ENCODE data around the gene BCL7C.
A peak's percentile ranks its signal among the peaks of the same experiment; 100 is the strongest.
"Not testable (repeated sequence)": the region's sequence is repeated elsewhere in the genome, so short reads cannot be mapped to it uniquely, and the experiment has no call there.

The BCL7C gene

DNA sequence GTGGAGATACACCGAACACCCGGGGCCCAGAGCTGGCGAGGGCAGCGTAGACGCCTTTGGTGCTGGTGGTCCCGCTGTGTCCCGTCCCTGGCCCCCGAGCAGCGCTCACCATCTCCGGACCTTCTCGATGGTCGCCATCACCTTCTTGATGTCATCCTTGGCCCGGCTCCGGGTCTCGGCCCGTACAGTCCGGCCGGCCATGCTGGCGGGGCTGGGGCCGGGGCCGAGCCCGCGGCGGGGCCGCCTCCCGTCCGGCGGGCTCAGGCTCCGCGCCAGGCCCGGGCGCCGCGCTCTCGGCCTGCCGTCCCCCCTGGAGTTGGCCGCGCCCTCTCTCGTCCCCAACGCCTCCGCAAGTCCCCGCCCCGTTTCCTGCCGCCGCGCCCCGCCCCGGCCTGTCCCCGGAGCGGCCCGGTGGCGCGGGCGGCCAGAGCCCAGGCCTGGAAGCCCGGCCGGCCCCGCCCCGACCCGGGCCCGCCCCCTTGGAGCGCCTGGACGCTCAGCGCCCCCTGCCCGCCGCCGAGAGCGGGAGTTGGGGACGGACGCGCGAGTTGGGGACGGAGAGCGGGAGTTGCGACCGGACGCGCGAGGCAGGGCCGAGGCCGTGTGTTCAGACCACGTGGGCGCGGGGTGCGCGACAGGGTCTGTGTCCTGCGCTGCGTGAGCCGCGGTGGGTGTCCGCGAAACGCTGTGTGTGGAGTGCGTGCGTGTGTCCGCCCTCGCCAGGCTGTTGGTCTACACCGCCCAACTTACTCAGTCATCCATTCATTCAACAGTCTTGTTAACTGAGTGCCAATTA lies at the start of gene BCL7C:
TSS of gene BCL7C (minus strand) at position 334 of the 796 bp plus-strand sequence. CDS start at position 201, 133 bp downstream.
- peak; percentile 70 to 89 for DNase-seq

DNA sequence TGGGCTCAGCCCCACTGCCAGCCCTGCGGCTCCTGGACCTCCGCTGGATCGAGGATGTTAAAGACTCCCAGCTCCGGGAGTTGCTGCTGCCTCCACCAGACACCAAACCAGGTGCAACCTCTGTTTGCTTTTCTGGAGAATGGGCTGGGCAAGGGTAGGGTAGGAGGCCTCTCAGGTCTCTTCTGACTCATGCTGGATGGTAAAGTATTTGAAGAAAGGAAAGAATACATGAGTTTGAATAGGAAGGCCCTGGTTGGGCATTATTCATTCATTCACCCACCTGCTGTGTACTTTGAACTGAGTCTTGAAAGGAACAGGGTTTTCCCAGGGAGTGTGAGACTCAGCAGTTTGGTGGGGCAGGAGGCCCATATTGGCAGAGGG lies 48.5 kb upstream of the BCL7C start:
- no peak for DNase-seq

DNA sequence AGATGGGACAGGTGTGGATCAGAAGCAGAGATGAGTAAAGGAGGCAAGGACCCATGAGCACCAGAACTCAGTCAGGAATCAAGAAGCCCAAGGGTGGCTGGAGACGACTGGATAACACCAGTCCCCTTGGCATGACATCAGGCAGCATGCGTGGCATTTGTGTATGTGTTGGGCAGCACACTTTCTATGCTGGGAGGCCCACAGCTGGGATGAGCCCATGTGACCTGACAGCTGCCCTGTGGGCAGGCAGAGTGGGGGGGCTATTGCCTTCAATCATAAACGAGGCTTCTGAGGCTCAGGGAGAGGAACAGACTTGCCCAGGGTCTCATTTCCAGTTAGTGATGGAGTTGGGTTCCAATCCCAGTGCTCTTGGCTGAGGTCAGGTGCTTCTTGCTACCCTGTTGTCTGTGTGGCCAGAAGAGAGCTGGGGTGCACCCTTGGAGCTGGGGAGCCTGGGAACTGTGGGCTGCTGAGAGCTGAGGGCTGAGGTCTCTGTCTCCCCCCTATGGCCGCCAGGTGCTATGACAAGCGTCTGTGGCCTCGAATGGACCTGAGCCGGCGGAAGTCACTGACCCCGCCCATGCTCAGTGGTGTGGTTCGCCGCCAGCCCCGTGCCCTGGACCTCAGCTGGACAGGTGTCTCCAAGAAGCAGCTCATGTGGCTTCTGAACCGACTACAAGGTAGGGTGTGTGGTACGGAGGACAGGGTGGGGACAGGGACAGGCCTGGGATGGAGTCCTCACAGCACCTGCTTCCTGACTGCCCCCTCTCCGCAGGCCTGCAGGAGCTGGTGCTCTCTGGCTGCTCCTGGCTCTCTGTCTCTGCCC lies 47.9 kb upstream of the BCL7C start:
- DNase-seq = peak in 1 of 2 experiments; percentile 59

DNA sequence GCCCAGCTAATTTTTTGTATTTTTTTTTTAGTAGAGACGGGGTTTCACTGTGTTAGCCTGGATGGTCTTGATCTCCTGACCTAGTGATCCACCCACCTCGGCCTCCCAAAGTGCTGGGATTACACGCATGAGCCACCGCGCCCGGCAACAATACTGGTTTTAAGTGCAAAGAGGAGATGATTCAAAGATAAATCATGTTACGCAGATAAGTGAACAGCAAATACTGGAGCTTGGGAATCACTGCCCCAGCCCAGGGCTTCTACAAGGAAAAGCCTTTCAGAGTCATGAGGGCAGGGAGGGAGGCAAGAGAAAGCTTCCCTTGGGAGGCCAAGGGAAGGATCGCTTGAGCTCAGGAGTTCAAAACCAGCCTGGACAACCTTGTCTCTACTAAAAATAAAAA lies 45.7 kb upstream of the BCL7C start:
- DNase-seq = not testable (repeated sequence)

DNA sequence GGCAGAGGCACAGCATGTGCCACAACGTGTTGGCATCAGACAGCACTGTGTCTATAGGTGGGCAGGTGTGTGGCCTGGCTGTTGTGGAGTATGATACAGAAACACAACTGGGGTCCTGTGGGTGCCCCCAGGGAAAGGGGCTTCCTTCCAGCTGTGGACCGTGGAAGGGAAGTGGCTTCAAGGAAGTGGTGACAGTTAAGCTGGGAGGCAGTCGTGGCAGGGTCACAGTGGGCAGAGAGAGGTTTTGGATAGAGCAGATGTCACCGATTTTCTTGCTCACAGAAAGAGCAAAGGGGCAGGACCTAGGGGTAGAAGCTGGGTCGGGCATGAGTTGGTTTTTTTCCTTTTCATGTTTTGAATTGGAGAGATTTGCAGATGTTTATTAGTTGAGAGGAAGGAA lies 43.8 kb upstream of the BCL7C start:
- no peak for DNase-seq

DNA sequence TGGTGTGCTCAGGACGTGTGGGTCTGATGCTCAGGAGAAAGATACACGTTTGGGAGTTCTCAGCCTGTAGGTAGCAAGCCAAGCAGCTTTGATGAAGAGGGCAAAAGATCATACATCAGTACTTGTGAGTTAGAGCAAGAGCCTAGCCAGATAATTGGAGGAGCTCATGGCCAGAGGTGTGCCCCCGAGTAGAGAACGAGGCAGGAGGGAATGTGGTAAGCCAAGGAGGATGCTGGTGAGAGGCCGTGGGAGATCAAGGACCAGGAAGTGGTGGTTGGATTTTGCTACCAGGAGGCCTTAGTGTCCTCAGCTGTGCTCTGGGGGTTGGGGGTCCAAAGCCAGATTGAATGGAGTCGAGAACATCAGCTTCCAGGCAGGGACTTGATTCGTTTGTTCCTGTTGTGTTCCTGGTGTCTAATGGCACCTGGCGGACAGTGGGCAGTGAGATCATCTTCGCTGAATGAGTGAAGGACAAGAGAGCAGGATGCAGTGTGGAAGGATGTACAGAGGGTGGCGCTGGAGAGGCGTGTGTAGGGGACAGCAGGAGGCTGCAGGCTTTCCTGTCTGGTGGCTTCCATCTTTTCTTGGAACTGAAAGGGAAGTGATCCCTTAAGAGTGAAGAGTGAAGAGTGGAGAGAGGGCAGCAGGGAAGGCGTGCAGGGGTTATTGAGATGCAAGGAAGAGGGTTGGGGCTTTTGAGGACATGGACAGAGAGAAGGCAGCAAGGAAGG lies 41.1 kb upstream of the BCL7C start:
- peak in 1 of 2 experiments; percentile 28 for DNase-seq

DNA sequence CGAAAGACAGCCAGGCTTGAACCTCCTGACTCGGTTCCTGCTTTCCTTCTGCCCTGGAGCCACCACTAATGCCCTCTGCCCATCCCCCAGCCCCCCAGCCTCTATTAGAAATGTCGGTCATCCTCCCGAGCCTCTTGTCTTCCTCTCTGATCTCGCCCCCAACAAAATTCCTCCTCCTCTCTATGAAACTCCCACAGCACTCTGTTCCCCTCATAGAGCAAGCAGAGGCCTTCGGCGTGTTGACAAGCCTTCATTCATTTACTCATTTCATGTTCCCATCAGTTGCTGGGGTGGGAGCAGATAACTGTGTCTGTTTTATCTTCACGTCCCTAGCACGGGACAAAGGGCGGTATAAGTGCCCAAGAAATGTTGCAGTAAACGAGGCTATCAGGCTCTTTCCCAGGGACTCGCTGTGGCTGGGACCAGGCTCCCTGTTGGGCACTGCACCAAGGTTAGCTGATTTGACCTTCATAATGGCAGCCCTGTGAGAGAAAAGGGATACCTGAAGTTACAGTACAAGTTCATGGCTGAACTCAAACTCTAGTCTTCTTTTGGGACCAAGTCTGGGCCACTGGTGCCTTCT lies 37.3 kb upstream of the BCL7C start:
- DNase-seq = no peak

DNA sequence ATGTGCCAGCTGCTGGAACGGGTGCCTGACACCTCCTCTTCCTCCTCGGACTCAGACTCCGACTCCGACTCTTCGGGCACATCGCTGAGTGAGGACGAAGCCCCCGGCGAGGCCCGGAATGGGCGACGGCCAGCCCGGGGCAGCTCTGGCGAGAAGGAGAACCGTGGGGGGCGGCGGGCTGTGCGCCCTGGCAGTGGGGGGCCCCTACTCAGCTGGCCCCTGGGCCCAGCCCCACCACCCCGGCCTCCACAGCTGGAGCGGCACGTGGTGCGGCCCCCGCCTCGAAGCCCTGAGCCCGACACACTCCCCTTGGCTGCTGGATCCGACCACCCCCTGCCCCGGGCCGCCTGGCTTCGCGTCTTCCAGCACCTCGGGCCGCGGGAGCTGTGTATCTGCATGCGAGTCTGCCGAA lies 36.3 kb upstream of the BCL7C start:
- no peak for DNase-seq

DNA sequence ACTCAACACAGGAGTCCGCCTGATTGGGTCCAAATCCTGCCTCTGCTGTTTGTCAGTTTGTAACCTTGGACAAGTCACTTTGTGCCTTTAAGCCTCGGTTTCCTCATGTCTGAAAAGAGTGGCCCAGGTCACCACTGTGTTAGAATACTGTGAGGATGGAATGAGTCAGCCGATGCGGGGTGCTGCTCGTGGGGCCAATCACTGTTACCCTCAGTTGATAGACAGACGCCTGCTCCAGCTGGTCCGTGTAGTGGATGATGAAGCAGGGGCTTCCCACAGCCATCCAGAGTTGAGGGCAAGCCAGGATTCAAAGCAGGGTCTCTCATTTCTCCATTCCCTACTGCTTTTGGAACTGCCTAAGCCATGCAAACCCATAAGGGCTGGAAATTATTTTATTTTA lies 35.3 kb upstream of the BCL7C start:
- no peak for DNase-seq

DNA sequence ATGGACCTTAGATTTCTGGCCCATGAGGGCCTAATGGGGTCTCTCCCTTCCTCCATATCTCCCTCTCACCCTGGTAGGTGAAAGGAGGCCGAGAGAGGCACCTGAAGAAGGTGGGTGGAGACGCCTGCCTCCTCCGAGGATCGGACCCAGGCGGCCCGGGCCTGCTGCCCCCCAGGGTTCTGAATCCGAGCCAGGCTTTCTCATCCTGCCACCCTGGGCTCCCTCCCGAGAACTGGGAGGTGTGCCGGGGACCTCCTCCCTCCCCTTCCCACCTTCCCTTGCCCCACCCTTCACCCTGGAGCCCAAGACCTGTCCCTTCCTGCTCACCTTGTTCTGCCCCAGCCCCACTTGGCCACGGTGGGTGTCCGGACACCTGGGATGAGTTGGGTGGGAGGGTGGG lies 34.5 kb upstream of the BCL7C start:
- no peak for DNase-seq

DNA sequence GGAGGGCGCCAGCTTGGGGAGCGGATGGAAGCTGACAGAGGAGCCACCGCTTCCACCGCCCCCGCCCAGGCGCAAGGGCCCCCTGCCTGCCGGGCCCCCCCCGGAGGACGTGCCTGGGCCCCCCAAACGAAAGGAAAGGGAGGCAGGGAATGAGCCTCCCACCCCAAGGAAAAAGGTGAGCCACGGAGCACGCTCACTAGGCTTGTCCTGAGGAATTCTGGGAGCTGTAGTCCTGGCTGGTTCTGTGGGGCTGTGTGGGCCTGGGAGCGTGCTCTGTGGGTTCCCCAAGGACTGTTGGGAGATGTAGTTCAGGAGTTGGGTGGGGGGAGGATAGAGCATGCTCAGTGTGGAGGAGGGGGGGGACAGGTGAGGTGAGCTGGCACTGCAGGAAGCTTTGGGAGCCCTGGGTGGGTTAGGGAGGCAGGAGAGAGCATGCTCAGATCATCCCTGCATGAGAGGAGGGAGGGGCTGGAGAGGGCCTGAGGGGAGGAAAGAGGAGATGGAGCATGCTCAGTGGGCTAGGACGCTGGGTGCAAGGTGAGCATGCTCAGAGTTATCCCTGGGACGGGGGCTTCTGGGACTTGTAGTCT lies 34.0 kb upstream of the BCL7C start:
- DNase-seq = peak in 1 of 2 experiments; percentile 75

DNA sequence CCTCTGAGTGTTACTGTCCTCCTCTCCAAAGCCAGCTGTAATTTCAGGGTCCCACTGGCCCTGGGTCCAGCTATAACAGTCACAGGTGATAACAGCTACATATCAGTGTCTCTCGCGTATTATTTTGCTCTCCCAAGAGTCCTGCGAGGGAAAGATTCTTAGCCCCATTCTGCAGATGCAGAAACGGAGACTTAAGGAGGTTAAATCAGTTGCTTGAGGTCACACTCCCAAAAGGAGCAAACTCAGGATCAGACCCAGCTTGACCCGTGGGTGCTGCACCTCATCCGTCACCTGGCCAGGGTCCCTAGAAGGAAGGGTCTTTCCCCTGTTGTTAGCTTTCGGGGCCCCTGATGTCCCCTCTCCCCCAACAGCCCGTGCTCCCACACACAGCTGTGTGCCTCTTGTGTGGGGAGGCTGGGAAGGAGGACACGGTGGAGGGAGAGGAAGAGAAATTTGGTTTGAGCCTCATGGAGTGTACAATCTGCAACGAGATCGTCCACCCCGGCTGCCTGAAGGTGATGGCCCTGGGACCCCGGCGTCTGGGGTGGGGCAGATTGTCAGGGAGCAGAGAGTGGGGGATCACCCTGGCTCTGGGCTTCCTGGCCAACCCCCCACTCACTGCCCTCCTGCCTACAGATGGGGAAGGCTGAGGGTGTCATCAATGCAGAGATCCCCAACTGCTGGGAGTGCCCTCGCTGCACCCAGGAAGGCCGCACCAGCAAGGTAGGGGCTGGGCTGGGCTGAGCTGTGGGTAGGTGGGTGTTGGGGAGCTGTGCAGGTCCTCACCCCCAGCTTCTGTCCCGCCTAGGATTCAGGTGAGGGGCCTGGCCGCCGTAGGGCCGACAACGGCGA lies 33.3 kb upstream of the BCL7C start:
- no peak for DNase-seq

DNA sequence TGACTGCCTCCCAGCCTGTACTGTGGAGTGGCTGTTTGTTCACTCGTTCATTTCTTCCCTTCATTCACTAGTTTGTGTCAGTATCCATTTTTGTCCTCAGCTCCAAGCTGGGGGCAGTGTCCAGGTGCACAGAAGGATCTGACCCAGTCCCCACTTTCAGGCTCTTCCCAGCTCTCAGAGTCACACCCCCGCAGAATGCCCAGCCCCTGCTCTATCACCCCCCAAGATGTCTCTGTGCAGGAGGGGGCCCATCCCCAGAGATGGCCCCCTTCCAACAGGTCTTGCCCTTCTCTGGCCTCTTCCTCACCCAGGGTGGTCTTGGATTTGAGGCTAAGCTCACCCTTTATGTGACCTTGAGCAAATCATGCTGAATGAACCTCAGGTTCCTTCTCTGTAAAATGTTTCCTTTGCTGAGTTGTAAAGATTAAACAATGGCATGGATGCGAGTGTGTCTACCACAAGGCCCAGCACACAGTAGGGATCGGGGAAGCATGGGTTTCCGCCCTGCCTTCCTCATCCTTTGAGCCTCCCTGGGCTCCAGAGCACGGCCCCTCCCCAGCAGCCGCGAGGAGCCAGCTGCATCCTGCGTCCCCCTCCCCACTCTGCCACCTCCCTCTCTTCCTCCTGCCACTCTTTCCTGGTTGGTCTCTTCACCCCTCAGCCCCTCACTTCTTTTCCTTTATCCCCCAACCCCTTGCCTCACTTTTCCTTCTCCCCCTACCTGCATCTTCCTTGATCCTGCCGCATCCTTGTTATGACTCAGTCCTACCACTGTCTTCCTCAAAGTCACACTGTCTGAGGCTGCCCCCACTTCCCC lies 32.3 kb upstream of the BCL7C start:
- no peak for DNase-seq

DNA sequence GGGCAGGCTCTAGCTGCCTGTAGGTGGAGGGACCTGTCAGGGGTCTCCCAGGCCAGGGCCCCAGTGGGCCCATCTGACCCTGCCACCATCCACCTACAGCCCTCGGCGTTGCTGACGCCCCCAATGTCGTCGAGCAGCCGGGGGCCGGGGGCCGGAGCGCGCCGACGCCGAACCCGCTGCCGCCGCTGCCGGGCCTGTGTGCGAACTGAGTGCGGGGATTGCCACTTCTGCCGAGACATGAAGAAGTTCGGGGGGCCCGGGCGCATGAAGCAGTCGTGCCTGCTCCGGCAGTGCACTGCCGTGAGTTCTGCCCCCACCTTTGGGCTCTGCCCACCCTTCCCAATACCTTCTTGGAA lies 31.7 kb upstream of the BCL7C start:
- no peak for DNase-seq

DNA sequence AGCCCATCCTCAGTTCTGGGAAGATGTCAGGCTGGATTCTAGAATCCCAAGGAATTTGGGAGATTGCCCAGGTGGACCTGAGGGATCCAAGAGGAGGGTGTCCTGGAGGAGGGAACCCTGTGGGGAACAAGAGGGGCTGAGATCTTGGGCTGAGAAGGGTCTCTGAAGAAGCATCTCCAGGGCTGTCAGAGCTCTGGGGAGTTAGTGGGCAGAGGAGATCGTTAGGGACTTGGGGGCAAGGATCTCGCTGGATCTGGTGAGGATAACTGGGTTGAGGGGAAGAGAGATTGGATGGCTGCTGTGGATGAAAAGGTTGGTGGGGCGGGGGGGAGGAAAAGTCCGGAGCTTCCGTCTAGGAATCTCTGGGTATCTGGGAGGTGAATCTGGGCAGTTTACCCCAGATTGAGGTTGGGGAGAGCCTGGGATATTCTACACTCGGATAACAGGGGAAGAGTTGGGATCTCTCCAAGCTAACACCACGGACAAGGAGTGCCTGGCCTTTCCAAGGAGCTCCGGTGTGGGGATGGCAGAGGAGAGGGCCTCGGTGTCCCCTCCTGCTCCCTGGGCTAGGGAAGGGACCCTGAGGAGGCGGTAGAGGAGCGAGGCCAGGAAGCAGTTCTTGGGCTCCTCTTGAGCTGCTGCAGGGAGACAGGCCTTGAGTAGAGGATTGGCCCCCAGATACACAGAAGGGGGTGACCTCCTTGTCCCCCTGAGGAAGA lies 31.2 kb upstream of the BCL7C start:
- no peak for DNase-seq

DNA sequence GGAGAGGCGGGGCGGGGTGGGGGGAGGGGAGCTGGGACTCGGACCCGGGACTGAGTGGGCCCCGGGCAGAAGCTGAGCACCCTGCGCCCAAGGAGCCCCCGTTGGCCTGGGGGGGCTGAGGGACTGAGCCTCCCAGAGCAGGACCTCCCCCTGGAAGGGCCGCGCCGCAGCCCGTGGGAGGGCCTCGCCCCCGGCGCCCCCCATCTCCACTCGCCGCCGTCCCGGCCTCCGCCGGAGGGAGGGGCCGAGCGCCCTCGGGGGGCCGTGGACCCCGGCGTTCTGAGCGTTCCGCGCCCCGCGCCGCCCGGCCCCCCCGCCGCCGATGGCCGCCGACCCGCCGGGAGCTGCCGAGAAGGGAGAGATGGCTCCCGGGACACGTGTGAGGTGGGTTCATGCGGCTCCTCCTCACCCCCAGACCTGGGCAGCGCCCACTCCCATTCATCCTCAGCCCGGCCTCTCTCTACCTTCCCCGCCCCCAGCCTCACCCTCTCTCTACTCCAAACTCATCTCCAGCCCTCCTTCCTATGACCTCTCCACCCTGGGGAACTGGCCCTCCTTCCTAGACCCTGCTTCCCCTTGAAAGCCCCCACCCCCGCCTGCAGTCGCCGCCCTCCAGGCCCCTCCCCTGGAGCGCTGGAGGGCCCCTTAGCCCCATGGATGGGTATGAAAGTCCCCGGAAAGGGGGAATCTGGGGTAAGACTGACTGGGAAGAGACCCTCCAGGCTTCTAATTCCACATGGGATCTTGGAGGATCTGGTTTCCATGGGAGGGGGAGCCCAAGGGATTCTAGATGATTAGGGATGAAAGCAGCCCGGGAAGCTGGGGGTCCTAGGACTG lies 30.4 kb upstream of the BCL7C start:
- no peak for DNase-seq

DNA sequence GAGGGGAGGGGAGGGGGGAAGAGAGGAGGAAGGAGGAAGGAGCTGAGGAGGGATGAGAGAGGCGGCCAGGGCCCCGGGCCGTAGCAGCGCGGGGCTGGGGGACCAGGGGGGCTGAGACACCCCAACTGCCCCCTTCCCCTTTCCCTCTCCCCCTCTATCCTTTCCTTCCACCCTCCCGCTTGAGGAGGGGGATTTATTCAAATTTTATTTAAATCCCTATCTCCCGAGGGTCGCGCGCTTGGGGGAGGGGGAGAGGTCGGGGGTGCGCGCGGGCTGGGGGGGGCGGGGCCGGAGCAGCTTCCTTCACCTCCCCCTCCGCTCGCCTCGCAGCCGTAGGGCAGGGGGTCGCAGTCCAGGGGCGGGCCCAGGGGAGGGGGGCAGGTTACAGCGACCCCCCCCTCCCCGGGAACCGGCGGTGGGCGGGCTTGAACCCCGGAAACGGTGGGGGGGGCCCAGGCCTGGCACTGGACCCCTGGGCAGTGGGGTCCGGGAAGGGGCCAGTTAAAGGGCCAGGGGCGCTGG lies 29.7 kb upstream of the BCL7C start, which contains the start of gene FBXL19:
TSS of gene FBXL19 (plus strand) at position 19 of the 522 bp plus-strand sequence. CDS start 2,183 bp downstream, outside the sequence.
- no peak for DNase-seq

DNA sequence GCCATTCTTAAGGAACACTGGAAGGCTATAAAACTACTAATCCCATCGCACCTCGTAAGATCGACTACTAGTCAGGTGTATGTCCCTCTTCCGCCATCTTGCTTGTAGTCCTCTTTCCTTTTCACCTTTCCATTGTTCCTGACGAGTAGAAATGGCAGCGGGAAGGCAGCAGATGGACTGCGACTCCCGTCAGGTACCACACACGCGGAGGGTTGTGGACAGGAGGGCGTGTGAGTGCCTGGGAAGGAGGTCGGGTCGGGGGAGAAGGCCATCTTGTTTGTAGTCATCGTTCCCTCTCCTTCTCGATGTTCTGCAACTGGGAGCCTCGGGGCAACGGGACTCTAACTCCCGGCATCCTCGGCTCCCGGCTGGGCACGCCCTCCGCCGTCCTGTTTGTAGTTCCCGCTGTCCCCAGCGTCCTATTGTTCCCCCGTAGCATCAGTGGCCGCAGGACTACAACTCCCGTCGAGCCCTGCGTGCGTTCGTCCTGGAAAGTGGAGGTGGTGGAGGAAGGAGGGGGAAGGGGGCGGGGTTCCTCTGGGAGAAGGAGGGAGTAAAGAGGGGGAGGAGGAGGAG lies 29.2 kb upstream of the BCL7C start:
- peak; percentile 97 to 98 for DNase-seq

All from SW 1271 (cell line).